Suprapubic skin (tissue), 4 donors: Measurements from ENCODE around the gene KNTC1.

Experiments
- EP300 ChIP-seq: sonication (generic); formaldehyde crosslinking; IDR thresholded peaks from one replicate; pipeline ENCODE4 v1.6.1; 2017; ENCODE audit warnings: antibody characterized with exemption
- POLR2A ChIP-seq, 2 donors: fragments of 450-650 bp; IDR thresholded peaks; one replicate each; pipeline ENCODE4 v1.6.1; 2017; ENCODE audit warnings: antibody characterized with exemption in 2 of 2, mild to moderate bottlenecking in 2 of 2, moderate library complexity in 2 of 2
- POLR2AphosphoS5 ChIP-seq, 3 donors: sonication (generic); formaldehyde crosslinking; IDR thresholded peaks; one replicate each; pipeline ENCODE4 v1.6.1; 2017; ENCODE audit warnings: antibody characterized with exemption in 3 of 3
- TF ChIP-seq, protein P1 (sequence below), 2 donors: fragments of 200-600 bp in 1 of 2; fragments of 450-650 bp in 1 of 2; sonication (generic) in 1 of 2; IDR thresholded peaks; one replicate each; pipeline ENCODE4 v1.5.1; 2016 to 2019; ENCODE audit warnings: antibody characterized with exemption in 2 of 2, mild to moderate bottlenecking in 1 of 2, moderate library complexity in 1 of 2

DNA sequence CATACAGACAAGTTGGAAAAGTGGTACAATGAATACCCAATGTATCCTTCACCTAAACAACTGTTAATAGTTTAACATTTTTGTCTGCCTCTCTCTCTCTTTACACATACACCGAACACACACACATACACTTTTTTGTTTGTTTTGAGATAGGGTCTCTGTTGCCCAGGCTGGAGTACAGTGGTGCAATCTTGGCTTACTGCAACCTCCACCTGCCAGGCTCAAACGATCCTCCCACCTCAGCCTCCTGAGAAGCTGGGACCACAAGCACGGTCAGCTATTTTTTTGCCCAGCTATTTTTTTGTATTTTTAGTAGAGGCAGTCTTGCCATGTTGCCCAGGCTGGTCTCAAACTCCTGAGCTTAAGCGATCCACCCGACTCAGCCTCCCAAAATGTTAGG, 43.1 kb upstream of the KNTC1 start:
- TF ChIP-seq POLR2AphosphoS5 (IDR thresholded peaks at IDR 0.05) (no peak), POLR2A (IDR thresholded peaks at IDR 0.05) (no peak), EP300 (no peak)
- TF ChIP-seq, protein P1, sequence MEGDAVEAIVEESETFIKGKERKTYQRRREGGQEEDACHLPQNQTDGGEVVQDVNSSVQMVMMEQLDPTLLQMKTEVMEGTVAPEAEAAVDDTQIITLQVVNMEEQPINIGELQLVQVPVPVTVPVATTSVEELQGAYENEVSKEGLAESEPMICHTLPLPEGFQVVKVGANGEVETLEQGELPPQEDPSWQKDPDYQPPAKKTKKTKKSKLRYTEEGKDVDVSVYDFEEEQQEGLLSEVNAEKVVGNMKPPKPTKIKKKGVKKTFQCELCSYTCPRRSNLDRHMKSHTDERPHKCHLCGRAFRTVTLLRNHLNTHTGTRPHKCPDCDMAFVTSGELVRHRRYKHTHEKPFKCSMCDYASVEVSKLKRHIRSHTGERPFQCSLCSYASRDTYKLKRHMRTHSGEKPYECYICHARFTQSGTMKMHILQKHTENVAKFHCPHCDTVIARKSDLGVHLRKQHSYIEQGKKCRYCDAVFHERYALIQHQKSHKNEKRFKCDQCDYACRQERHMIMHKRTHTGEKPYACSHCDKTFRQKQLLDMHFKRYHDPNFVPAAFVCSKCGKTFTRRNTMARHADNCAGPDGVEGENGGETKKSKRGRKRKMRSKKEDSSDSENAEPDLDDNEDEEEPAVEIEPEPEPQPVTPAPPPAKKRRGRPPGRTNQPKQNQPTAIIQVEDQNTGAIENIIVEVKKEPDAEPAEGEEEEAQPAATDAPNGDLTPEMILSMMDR (IDR thresholded peaks at IDR 0.05) = no peak
